HepG2 (cell line): ENCODE results near the gene NIN. TPM values are rescaled to one million over a fixed set of nuclear protein-coding genes. Genes with fewer than 3 reads are reported as not detected.
A peak's percentile ranks its signal among the peaks of the same experiment; 100 is the strongest.

Experiments
- ATAC-seq: fragments of 200-7000 bp; cut with Tn5 transposase; 3 replicates; pipeline ENCODE4 v1.9.1; 2020; ENCODE audit warnings: mild to moderate bottlenecking, moderate library complexity
- BruUV-seq: library from RNA; stranded (reverse); fragments of 400-500 nt; replicated peaks from 2 replicates; lab custom pipeline; 2021; lab: Mats Ljungman, UMichigan
- CTCF ChIA-PET: fragments of 300-600 bp; formaldehyde crosslinking; extraction: SDS; loops from one replicate; lab custom pipeline; 2021; ENCODE audit warnings: low total read pairs, inconsistent platforms, low intra/inter-chr PET ratio; lab: Yijun Ruan, JAX
- POLR2A ChIA-PET: fragments of 350-600 bp; sonication (Branson Sonifier 250); formaldehyde crosslinking; loops from one replicate; lab custom pipeline; 2020; ENCODE audit warnings: antibody characterized with exemption, inconsistent platforms; lab: Yijun Ruan, JAX
- DNase-seq: peaks from one replicate; pipeline ENCODE4 v3.0.0-alpha.2; 2015; ENCODE audit warnings: low spot score
- FAIRE-seq: peaks from 3 replicates; lab custom pipeline; 2011; peaks lifted over from hg19 to GRCh38; lab: Jason Lieb, UNC
- H2AFZ ChIP-seq: one replicate; pipeline ENCODE4 v1.6.1; 2011; ENCODE audit warnings: low read length, inconsistent platforms
- H3K27ac ChIP-seq: fragments of 300-600 bp; 3 replicates; pipeline ENCODE4 v1.8.0; 2011; ENCODE audit warnings: mixed run types, mild to moderate bottlenecking, mixed read lengths, low read length, inconsistent platforms; ENCODE audit not compliant: insufficient read depth; ENCODE audit errors: extremely low read length
- H3K27me3 ChIP-seq, 2 experiments: fragments of 200-600 bp in 1 of 2; 2 replicates in 1 of 2; 3 replicates in 1 of 2; pipeline versions ENCODE4 v1.6.0 to v1.8.0; 2011; ENCODE audit warnings: low read length in 2 of 2, mild to moderate bottlenecking in 2 of 2, moderate library complexity in 2 of 2, inconsistent platforms in 1 of 2; ENCODE audit not compliant: insufficient read depth in 2 of 2, control insufficient read depth in 1 of 2
- H3K36me3 ChIP-seq, 2 experiments: fragments of 200-600 bp in 1 of 2; replicated peaks in 1 of 2; 2 replicates in 1 of 2; 3 replicates in 1 of 2; pipeline versions ENCODE4 v1.5.1 to v1.8.0; 2011; ENCODE audit warnings: low read length in 2 of 2, inconsistent platforms in 1 of 2; ENCODE audit not compliant: insufficient read depth in 2 of 2, control insufficient read depth in 1 of 2
- H3K4me1 ChIP-seq: 2 replicates; pipeline ENCODE4 v1.5.1; 2012; ENCODE audit warnings: low read length, inconsistent platforms; ENCODE audit not compliant: insufficient read depth
- H3K4me2 ChIP-seq: 2 replicates; pipeline ENCODE4 v1.6.0; 2011; ENCODE audit warnings: low read depth, low read length, inconsistent platforms
- H3K4me3 ChIP-seq, 3 experiments: fragments of 200-600 bp in 1 of 3; sonication (generic), shearing (Covaris generic) in 1 of 3; replicated peaks in 1 of 3; 2 replicates each; pipeline ENCODE4 v1.5.1; 2011 to 2016; ENCODE audit warnings: low read length in 3 of 3, inconsistent platforms in 2 of 3, low read depth in 2 of 3, mild to moderate bottlenecking in 2 of 3, control low read depth in 1 of 3, mixed read lengths in 1 of 3; ENCODE audit not compliant: insufficient read depth in 1 of 3
- H3K79me2 ChIP-seq: one replicate; pipeline ENCODE4 v1.6.1; 2011; ENCODE audit warnings: low read length, inconsistent platforms; ENCODE audit not compliant: insufficient read depth
- H3K9ac ChIP-seq: 2 replicates; pipeline ENCODE4 v1.6.0; 2011; ENCODE audit warnings: mild to moderate bottlenecking, low read depth, low read length, inconsistent platforms; ENCODE audit not compliant: insufficient read depth
- H3K9me3 ChIP-seq: 2 replicates; pipeline ENCODE4 v1.5.1; 2012; ENCODE audit warnings: mild to moderate bottlenecking, low read length
- H4K20me1 ChIP-seq: 2 replicates; pipeline ENCODE4 v1.6.0; 2011; ENCODE audit warnings: inconsistent platforms, mild to moderate bottlenecking, low read length, moderate library complexity; ENCODE audit not compliant: insufficient read depth
- BCL6 ChIP-seq: IDR thresholded peaks from 2 replicates; pipeline ENCODE4 v1.6.1; 2016; ENCODE audit warnings: missing genetic modification reagents, missing compliant biosample characterization
- DNMT3B ChIP-seq: conservative IDR thresholded peaks from 2 replicates; pipeline ENCODE4 v1.6.1; 2016; ENCODE audit warnings: missing biosample characterization, control low read depth
- FOXC1 ChIP-seq: sonication (generic); formaldehyde crosslinking; IDR thresholded peaks from 2 replicates; pipeline ENCODE4 v1.8.0; 2022; ENCODE audit warnings: mild to moderate bottlenecking, missing genetic modification reagents, borderline replicate concordance
- HMG20A ChIP-seq: IDR thresholded peaks from 2 replicates; pipeline ENCODE4 v1.6.1; 2016; ENCODE audit warnings: borderline replicate concordance
- KLF13 ChIP-seq: sonication (generic); formaldehyde crosslinking; IDR thresholded peaks from 2 replicates; pipeline ENCODE4 v1.4.0; 2020; ENCODE audit warnings: mild to moderate bottlenecking, missing genetic modification reagents
- NR2F6 ChIP-seq, 2 experiments: IDR thresholded peaks; 2 replicates each; pipeline ENCODE4 v1.6.1; 2016; ENCODE audit warnings: antibody characterized with exemption in 1 of 2, mild to moderate bottlenecking in 1 of 2
- PAX8 ChIP-seq: sonication (generic); formaldehyde crosslinking; IDR thresholded peaks from 2 replicates; pipeline ENCODE4 v1.8.0; 2022; ENCODE audit warnings: mild to moderate bottlenecking, missing genetic modification reagents, borderline replicate concordance
- RXRA ChIP-seq: sonication (generic); formaldehyde crosslinking; IDR thresholded peaks from 2 replicates; pipeline ENCODE4 v1.5.1; 2020; ENCODE audit warnings: missing genetic modification reagents
- SCMH1 ChIP-seq: sonication (generic); formaldehyde crosslinking; IDR thresholded peaks from 2 replicates; pipeline ENCODE4 v1.9.0; 2021; ENCODE audit warnings: missing genetic modification reagents, mild to moderate bottlenecking, borderline replicate concordance
- SNAPC2 ChIP-seq: sonication (generic); formaldehyde crosslinking; IDR thresholded peaks from 2 replicates; pipeline ENCODE4 v1.8.1; 2022; ENCODE audit warnings: mild to moderate bottlenecking, missing genetic modification reagents
- ZNF274 ChIP-seq: sonication (generic); formaldehyde crosslinking; IDR thresholded peaks from 2 replicates; pipeline ENCODE4 v1.5.1; 2020; ENCODE audit warnings: mild to moderate bottlenecking, missing genetic modification reagents
- ZSCAN20 ChIP-seq: sonication (generic); formaldehyde crosslinking; IDR thresholded peaks from 2 replicates; pipeline ENCODE4 v1.4.0; 2020; ENCODE audit warnings: missing genetic modification reagents, mild to moderate bottlenecking, borderline replicate concordance
- WGBS: methylation state at CpG from one replicate; pipeline ENCODE4 v1.1.6; 2017; ENCODE audit warnings: low lambda C conversion rate; 5-methylcytosine and 5-hydroxymethylcytosine counted together
- in situ Hi-C: cut with HindIII; loops from 2 replicates; pipeline ENCODE4 v1.10.0; 2017; ENCODE audit warnings: low pct_unique_long_range_greater_than_20kb; ENCODE audit not compliant: extremely low pct_ligation_motif_present
- intact Hi-C: fragments of 100-400 bp; cut with micrococcal nuclease; formaldehyde crosslinking; loops from one replicate; pipeline ENCODE4 v1.10.0; 2022; ENCODE audit not compliant: unreplicated experiment
- polyA plus RNA-seq, 8 experiments: library from polyadenylated mRNA; depleted of rRNA in 3 of 8; stranded (reverse) in 7 of 8; unstranded in 1 of 8; fragments of >200 nt; fragmentation: Illumina TruSeq in 4 of 8; extraction: Trizol in 4 of 8; gene quantifications; 2 replicates each; pipeline versions ENCODE4 v1.2.1 to v1.2.3, GENCODE V29; 2011 to 2016; ENCODE audit warnings: low read depth in 4 of 8, missing spikeins in 1 of 8, mixed read lengths in 1 of 8; ENCODE audit not compliant: insufficient read depth in 1 of 8
- total RNA-seq, 5 experiments: library from RNA; depleted of rRNA; stranded (reverse); fragments of >200 nt; fragmentation: Illumina TruSeq; extraction: Trizol; gene quantifications; 2 replicates each; pipeline ENCODE4 v1.2.3, GENCODE V29; 2016; ENCODE audit warnings: low read depth in 1 of 5
- TF ChIP-seq, protein P1 (sequence below): sonication (generic); formaldehyde crosslinking; IDR thresholded peaks from 2 replicates; pipeline ENCODE4 v1.5.1; 2020; ENCODE audit warnings: mild to moderate bottlenecking, missing genetic modification reagents, borderline replicate concordance
- TF ChIP-seq, protein P2 (sequence below): sonication (generic); formaldehyde crosslinking; IDR thresholded peaks from 2 replicates; pipeline ENCODE4 v1.4.0; 2020; ENCODE audit warnings: missing genetic modification reagents
- TF ChIP-seq, protein P3 (sequence below): sonication (generic); formaldehyde crosslinking; IDR thresholded peaks from 2 replicates; pipeline ENCODE4 v1.8.0; 2022; ENCODE audit warnings: mild to moderate bottlenecking, missing genetic modification reagents
- TF ChIP-seq, protein P4 (sequence below): sonication (generic); formaldehyde crosslinking; IDR thresholded peaks from 2 replicates; pipeline ENCODE4 v1.5.0; 2020; ENCODE audit warnings: missing genetic modification reagents

The NIN gene
- total and polyA plus RNA-seq, 2 of the 13 experiments (the other 11 are each of a cell fraction or from before 2014, with no cell fraction given) = 2.8 to 9.7 TPM

DNA sequence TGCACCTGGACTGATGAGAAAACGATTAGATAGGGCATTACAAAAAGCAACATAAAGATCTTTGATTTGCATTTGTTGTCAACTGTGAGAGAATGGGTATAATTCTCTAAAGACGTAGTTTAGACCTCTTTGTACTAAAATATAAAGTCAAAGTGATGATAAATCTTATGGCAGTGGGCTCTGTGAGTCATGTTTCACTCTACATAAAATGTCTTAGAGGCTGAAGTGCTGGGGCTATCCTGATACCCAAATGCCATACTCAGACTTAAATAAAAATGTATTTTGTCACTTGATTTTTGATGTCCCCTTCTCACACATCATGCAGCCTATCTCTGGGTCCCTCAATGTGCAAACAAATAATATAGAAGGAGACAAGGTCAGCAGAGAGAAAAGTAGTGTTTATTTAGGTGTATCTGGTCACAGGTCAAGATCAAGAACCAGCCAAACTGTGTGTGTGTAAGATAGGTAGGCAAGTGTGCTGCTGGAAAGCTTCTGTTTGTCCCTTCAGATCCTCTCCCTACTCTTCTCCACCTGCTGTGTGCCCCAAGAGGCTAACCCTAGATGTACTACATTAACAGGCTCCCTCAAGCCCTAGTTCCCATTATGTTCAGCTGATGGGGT, 7.0 kb upstream of the NIN start:
- Histone ChIP-seq H3K27me3 (0 out of 5 replicates have a peak, but pooled peaks cover 0 to under 1% of the 10 kb centered on the region in 2 experiments), H2AFZ (no peak overlapping the region), H3K4me2 (no peak overlapping the region), H3K9me3 (no peaks in the 10 kb centered on the region), H3K36me3 (no peaks in the 10 kb centered on the region), H3K4me1 (peaks cover 69% of the 10 kb centered on the region), H3K79me2 (no peaks in the 10 kb centered on the region), H3K9ac (no peak overlapping the region), H3K27ac (no peak overlapping the region), H3K4me3 (no peak overlapping the region), H4K20me1 (no peaks in the 10 kb centered on the region)
- in situ Hi-C loops (no loop called here), intact Hi-C loops (loop anchor here (2.0 kb wide), 1 partner anchor 23 kb away; no protein-coding TSS in a partner anchor)
- ChIA-PET CTCF (no interaction called here), POLR2A (no interaction called here)
- DNase-seq (no peak), FAIRE-seq (no peak), ATAC-seq (no peak)
- BruUV-seq = no TSS peak
- WGBS = 47% methylated on average over 2 of the region's 2 CpGs
- TF ChIP-seq FOXC1 (CRISPR knock-in tag) = no peak
- TF ChIP-seq, protein P1, sequence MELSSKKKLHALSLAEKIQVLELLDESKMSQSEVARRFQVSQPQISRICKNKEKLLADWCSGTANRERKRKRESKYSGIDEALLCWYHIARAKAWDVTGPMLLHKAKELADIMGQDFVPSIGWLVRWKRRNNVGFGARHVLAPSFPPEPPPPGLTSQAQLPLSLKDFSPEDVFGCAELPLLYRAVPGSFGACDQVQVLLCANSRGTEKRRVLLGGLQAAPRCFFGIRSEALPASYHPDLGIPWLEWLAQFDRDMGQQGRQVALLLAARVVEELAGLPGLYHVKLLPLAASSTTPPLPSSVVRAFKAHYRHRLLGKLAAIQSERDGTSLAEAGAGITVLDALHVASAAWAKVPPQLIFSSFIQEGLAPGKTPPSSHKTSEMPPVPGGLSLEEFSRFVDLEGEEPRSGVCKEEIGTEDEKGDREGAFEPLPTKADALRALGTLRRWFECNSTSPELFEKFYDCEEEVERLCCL (CRISPR knock-in tag) = no peak
- TF ChIP-seq ZSCAN20 (CRISPR knock-in tag) = no peak
- TF ChIP-seq SCMH1 (CRISPR knock-in tag) = no peak
- TF ChIP-seq, protein P2, sequence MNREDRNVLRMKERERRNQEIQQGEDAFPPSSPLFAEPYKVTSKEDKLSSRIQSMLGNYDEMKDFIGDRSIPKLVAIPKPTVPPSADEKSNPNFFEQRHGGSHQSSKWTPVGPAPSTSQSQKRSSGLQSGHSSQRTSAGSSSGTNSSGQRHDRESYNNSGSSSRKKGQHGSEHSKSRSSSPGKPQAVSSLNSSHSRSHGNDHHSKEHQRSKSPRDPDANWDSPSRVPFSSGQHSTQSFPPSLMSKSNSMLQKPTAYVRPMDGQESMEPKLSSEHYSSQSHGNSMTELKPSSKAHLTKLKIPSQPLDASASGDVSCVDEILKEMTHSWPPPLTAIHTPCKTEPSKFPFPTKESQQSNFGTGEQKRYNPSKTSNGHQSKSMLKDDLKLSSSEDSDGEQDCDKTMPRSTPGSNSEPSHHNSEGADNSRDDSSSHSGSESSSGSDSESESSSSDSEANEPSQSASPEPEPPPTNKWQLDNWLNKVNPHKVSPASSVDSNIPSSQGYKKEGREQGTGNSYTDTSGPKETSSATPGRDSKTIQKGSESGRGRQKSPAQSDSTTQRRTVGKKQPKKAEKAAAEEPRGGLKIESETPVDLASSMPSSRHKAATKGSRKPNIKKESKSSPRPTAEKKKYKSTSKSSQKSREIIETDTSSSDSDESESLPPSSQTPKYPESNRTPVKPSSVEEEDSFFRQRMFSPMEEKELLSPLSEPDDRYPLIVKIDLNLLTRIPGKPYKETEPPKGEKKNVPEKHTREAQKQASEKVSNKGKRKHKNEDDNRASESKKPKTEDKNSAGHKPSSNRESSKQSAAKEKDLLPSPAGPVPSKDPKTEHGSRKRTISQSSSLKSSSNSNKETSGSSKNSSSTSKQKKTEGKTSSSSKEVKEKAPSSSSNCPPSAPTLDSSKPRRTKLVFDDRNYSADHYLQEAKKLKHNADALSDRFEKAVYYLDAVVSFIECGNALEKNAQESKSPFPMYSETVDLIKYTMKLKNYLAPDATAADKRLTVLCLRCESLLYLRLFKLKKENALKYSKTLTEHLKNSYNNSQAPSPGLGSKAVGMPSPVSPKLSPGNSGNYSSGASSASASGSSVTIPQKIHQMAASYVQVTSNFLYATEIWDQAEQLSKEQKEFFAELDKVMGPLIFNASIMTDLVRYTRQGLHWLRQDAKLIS (CRISPR knock-in tag) = no peak
- no peak for TF ChIP-seq SNAPC2
- no peak for TF ChIP-seq RXRA (CRISPR knock-in tag)
- no peak for TF ChIP-seq DNMT3B
- no peak for TF ChIP-seq HMG20A (CRISPR knock-in tag)
- TF ChIP-seq PAX8 (CRISPR knock-in tag) = no peak
- TF ChIP-seq BCL6 = peak; percentile 66; the same call in 1 of the 2 replicates
- TF ChIP-seq, protein P3, sequence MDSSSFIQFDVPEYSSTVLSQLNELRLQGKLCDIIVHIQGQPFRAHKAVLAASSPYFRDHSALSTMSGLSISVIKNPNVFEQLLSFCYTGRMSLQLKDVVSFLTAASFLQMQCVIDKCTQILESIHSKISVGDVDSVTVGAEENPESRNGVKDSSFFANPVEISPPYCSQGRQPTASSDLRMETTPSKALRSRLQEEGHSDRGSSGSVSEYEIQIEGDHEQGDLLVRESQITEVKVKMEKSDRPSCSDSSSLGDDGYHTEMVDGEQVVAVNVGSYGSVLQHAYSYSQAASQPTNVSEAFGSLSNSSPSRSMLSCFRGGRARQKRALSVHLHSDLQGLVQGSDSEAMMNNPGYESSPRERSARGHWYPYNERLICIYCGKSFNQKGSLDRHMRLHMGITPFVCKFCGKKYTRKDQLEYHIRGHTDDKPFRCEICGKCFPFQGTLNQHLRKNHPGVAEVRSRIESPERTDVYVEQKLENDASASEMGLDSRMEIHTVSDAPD (CRISPR knock-in tag) = no peak
- TF ChIP-seq KLF13 (CRISPR knock-in tag) = no peak
- peak; percentile 33; the same call in 1 of the 2 replicates for TF ChIP-seq NR2F6 (IDR thresholded peaks at IDR 0.05)
- no peak for TF ChIP-seq NR2F6 (CRISPR knock-in tag; IDR thresholded peaks at IDR 0.05)
- TF ChIP-seq, protein P4, sequence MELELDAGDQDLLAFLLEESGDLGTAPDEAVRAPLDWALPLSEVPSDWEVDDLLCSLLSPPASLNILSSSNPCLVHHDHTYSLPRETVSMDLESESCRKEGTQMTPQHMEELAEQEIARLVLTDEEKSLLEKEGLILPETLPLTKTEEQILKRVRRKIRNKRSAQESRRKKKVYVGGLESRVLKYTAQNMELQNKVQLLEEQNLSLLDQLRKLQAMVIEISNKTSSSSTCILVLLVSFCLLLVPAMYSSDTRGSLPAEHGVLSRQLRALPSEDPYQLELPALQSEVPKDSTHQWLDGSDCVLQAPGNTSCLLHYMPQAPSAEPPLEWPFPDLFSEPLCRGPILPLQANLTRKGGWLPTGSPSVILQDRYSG (CRISPR knock-in tag) = no peak
- TF ChIP-seq ZNF274 (CRISPR knock-in tag) = no peak
